A549 (cell line): Measurements from ENCODE around the gene PLAC8L1. TPM values are rescaled to one million over a fixed set of nuclear protein-coding genes. Genes with fewer than 3 reads are reported as not detected.
A peak's percentile ranks its signal among the peaks of the same experiment; 100 is the strongest.

Experiments
- ATAC-seq, 2 experiments: fragments of 200-7000 bp in 1 of 2; fragments of >200 bp in 1 of 2; cut with Nextera tagmentation in 1 of 2; cut with Tn5 transposase in 1 of 2; 3 replicates each; pipeline versions ENCODE4 v1.8.0 to v1.9.1; 2018 to 2020; ENCODE audit warnings: mild to moderate bottlenecking in 1 of 2, moderate library complexity in 1 of 2
- CTCF ChIA-PET: fragments of 300-600 bp; sonication (Branson Sonifier 250); formaldehyde crosslinking; extraction: SDS; loops from one replicate; lab custom pipeline; 2021; ENCODE audit warnings: antibody characterized with exemption, inconsistent platforms; lab: Yijun Ruan, JAX
- POLR2A ChIA-PET: fragments of 350-600 bp; formaldehyde crosslinking; extraction: SDS; loops from one replicate; lab custom pipeline; 2021; ENCODE audit warnings: antibody characterized with exemption, inconsistent platforms; lab: Yijun Ruan, JAX
- DNase-seq, 2 experiments: peaks; one replicate each; pipeline versions ENCODE4 v3.0.0 to v3.0.0-alpha.2; 2011 to 2016; ENCODE audit warnings: low read depth in 1 of 2, low spot score in 1 of 2
- FAIRE-seq: peaks from 2 replicates; lab custom pipeline; 2011; peaks lifted over from hg19 to GRCh38; lab: Jason Lieb, UNC
- H3K27ac ChIP-seq, 2 experiments: fragments of >200 bp; sonication (Bioruptor Twin); formaldehyde crosslinking; 3 replicates each; pipeline ENCODE4 v1.5.1; 2016 to 2017
- H3K4me1 ChIP-seq: fragments of >200 bp; sonication (Bioruptor Twin); formaldehyde crosslinking; 3 replicates; pipeline ENCODE4 v1.6.1; 2016
- H3K4me2 ChIP-seq: fragments of >200 bp; sonication (Bioruptor Twin); formaldehyde crosslinking; 3 replicates; pipeline ENCODE4 v1.6.1; 2016
- H3K4me3 ChIP-seq: fragments of >200 bp; sonication (Bioruptor Twin); formaldehyde crosslinking; 3 replicates; pipeline ENCODE4 v1.5.1; 2016
- H3K9me3 ChIP-seq: fragments of >200 bp; sonication (Bioruptor Twin); formaldehyde crosslinking; 3 replicates; pipeline ENCODE4 v1.6.1; 2016
- CBX2 ChIP-seq: fragments of 200-600 bp; sonication (generic); IDR thresholded peaks from 2 replicates; pipeline ENCODE4 v1.6.1; 2016; ENCODE audit warnings: low read depth, mild to moderate bottlenecking, borderline replicate concordance
- ESRRA ChIP-seq: fragments of 150-350 bp; IDR thresholded peaks from 2 replicates; pipeline ENCODE4 v1.6.1; 2014; ENCODE audit warnings: mild to moderate bottlenecking, low read length, borderline replicate concordance
- FOXS1 ChIP-seq: fragments of 250-450 bp; sonication (Bioruptor Pico); IDR thresholded peaks from 2 replicates; pipeline ENCODE4 v1.5.0; 2020; ENCODE audit warnings: mild to moderate bottlenecking, moderate library complexity
- HOXA7 ChIP-seq: fragments of 250-450 bp; sonication (Bioruptor Pico); IDR thresholded peaks from 2 replicates; pipeline ENCODE4 v1.5.0; 2020; ENCODE audit warnings: mild to moderate bottlenecking, moderate library complexity
- HOXB13 ChIP-seq: fragments of 250-450 bp; sonication (Bioruptor Pico); IDR thresholded peaks from 2 replicates; pipeline ENCODE4 v1.5.0; 2020; ENCODE audit warnings: low read depth, mild to moderate bottlenecking, moderate library complexity
- KDM1A ChIP-seq: fragments of 200-600 bp; sonication (generic); IDR thresholded peaks from 2 replicates; pipeline ENCODE4 v1.6.1; 2016; ENCODE audit warnings: low read depth, mild to moderate bottlenecking
- KDM5A ChIP-seq: fragments of 200-600 bp; sonication (generic); IDR thresholded peaks from 2 replicates; pipeline ENCODE4 v1.6.1; 2016; ENCODE audit warnings: antibody characterized with exemption, mild to moderate bottlenecking
- MYC ChIP-seq: IDR thresholded peaks from 2 replicates; pipeline ENCODE4 v1.6.1; 2012; ENCODE audit warnings: mild to moderate bottlenecking, inconsistent platforms, low read length, improper control_type of control experiment, borderline replicate concordance
- NPAS2 ChIP-seq: fragments of 250-450 bp; sonication (Bioruptor Pico); IDR thresholded peaks from 2 replicates; pipeline ENCODE4 v1.8.0; 2022; ENCODE audit warnings: mild to moderate bottlenecking, moderate library complexity, borderline replicate concordance
- PBX3 ChIP-seq: IDR thresholded peaks from 2 replicates; pipeline ENCODE4 v1.6.1; 2012
- PHF8 ChIP-seq: fragments of 200-600 bp; sonication (generic); IDR thresholded peaks from 2 replicates; pipeline ENCODE4 v1.6.1; 2016; ENCODE audit warnings: low read depth, mild to moderate bottlenecking, antibody characterized with exemption, moderate library complexity, borderline replicate concordance
- RCOR1 ChIP-seq: fragments of 150-350 bp; IDR thresholded peaks from 2 replicates; pipeline ENCODE4 v1.6.1; 2014; ENCODE audit warnings: antibody characterized with exemption, low read length, low read depth
- RFX5 ChIP-seq: fragments of 450-650 bp; IDR thresholded peaks from 2 replicates; pipeline ENCODE4 v1.7.1; 2014; ENCODE audit warnings: antibody characterized with exemption, mild to moderate bottlenecking, moderate library complexity
- SMC3 ChIP-seq: fragments of >200 bp; sonication (Bioruptor Twin); formaldehyde crosslinking; IDR thresholded peaks from 3 replicates; pipeline ENCODE4 v1.6.1; 2018; ENCODE audit warnings: inconsistent platforms
- TP53 ChIP-seq: fragments of 250-450 bp; sonication (Bioruptor Pico); IDR thresholded peaks from 2 replicates; pipeline ENCODE4 v1.5.0; 2021; ENCODE audit warnings: mild to moderate bottlenecking, moderate library complexity
- ZC3H11A ChIP-seq: fragments of 450-650 bp; IDR thresholded peaks from 2 replicates; pipeline ENCODE4 v1.6.1; 2014; ENCODE audit warnings: antibody characterized with exemption, mild to moderate bottlenecking
- ZNF302 ChIP-seq: fragments of 250-450 bp; sonication (Bioruptor Pico); IDR thresholded peaks from 2 replicates; pipeline ENCODE4 v1.9.0; 2021; ENCODE audit warnings: inconsistent platforms, mild to moderate bottlenecking, moderate library complexity
- WGBS: methylation state at CpG from one replicate; pipeline ENCODE4 v1.1.6; 2017; ENCODE audit errors: missing lambda C conversion rate; 5-methylcytosine and 5-hydroxymethylcytosine counted together
- polyA plus RNA-seq, 4 experiments: library from polyadenylated mRNA; depleted of rRNA in 3 of 4; stranded (reverse); fragments of >200 nt; fragmentation: RNase III in 1 of 4; extraction: RNeasy Plus Mini Kit Qiagen cat#74134 plus additional on column Dnase treatment in 1 of 4; gene quantifications; 2 replicates in 3 of 4; 3 replicates in 1 of 4; pipeline ENCODE4 v1.2.3, GENCODE V29; 2011 to 2017
- TF ChIP-seq, protein P1 (sequence below): fragments of 200-600 bp; sonication (generic); IDR thresholded peaks from 2 replicates; pipeline ENCODE4 v1.6.1; 2016; ENCODE audit warnings: antibody characterized with exemption, mild to moderate bottlenecking, moderate library complexity
- TF ChIP-seq, protein P2 (sequence below): fragments of >200 bp; sonication (Bioruptor Twin); formaldehyde crosslinking; IDR thresholded peaks from 3 replicates; pipeline ENCODE4 v1.5.1; 2016

Gene PLAC8L1
- polyA plus RNA-seq, 2 of the 4 experiments (the other 2 are of a cell fraction), result 0.41 to 0.70 TPM

GRCh38 chr5:146116361-146116760 lies 11.0 kb upstream of the PLAC8L1 start:
- DNase-seq (no peak), FAIRE-seq (peak; percentile 83), ATAC-seq (no peak)
- H3K27ac ChIP-seq, result no peak overlapping the region
- POLR2A ChIA-PET, result no interaction called here
- no peak overlapping the region for H3K4me2 ChIP-seq
- WGBS, result 88% methylated on average over 2 of the region's 2 CpGs
- TF ChIP-seq RCOR1 (no peak), HOXA7 (CRISPR knock-in tag) (no peak), CBX2 (no peak), FOXS1 (no peak), SMC3 (no peak), KDM5A (no peak), TP53 (CRISPR knock-in tag) (no peak), NPAS2 (no peak), ZC3H11A (no peak)
- TF ChIP-seq, protein P1, sequence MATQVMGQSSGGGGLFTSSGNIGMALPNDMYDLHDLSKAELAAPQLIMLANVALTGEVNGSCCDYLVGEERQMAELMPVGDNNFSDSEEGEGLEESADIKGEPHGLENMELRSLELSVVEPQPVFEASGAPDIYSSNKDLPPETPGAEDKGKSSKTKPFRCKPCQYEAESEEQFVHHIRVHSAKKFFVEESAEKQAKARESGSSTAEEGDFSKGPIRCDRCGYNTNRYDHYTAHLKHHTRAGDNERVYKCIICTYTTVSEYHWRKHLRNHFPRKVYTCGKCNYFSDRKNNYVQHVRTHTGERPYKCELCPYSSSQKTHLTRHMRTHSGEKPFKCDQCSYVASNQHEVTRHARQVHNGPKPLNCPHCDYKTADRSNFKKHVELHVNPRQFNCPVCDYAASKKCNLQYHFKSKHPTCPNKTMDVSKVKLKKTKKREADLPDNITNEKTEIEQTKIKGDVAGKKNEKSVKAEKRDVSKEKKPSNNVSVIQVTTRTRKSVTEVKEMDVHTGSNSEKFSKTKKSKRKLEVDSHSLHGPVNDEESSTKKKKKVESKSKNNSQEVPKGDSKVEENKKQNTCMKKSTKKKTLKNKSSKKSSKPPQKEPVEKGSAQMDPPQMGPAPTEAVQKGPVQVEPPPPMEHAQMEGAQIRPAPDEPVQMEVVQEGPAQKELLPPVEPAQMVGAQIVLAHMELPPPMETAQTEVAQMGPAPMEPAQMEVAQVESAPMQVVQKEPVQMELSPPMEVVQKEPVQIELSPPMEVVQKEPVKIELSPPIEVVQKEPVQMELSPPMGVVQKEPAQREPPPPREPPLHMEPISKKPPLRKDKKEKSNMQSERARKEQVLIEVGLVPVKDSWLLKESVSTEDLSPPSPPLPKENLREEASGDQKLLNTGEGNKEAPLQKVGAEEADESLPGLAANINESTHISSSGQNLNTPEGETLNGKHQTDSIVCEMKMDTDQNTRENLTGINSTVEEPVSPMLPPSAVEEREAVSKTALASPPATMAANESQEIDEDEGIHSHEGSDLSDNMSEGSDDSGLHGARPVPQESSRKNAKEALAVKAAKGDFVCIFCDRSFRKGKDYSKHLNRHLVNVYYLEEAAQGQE, result no peak
- CTCF ChIA-PET, result interaction anchor here (4.1 kb wide), 1 partner anchor 14 kb away, joined by 16 read pairs; no protein-coding TSS in a partner anchor
- no peaks in the 10 kb centered on the region for H3K4me1 ChIP-seq
- H3K4me3 ChIP-seq, result no peak overlapping the region
- no peaks in the 10 kb centered on the region for H3K9me3 ChIP-seq

DNA sequence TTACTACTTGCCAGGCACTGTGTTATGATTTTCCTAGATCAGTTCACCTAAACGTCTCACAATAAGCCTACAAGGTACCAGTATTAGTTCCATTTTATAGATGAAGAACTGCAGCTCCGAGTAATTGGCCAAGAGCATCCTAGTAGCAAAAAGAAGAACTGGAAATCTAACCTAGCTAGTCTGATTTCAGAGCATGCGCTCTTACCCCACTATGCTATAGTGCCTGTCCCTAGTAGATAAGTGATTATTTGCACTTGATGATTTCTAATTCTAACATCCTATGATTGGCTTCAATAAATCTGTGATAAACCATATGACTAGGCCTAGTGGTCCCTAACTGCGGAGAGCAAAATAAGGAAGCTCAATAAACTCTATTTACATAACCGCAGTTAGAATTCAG lies 7.1 kb upstream of the PLAC8L1 start:
- DNase-seq, result no peak
- no peak overlapping the region for H3K4me3 ChIP-seq
- no peaks in the 10 kb centered on the region for H3K9me3 ChIP-seq
- CTCF ChIA-PET, result interaction anchor here (0.8 to 1.4 kb wide), 4 partner anchors 13 to 1909 kb away, joined by 3 to 6 read pairs (median 3); partner anchors contain the start of gene PRELID2
- no peak for ATAC-seq
- POLR2A ChIA-PET, result no interaction called here
- TF ChIP-seq PBX3, result no peak
- no peak for TF ChIP-seq RCOR1
- no peak for TF ChIP-seq PHF8
- no peak for TF ChIP-seq ESRRA
- TF ChIP-seq CBX2, result no peak
- no peak for TF ChIP-seq MYC
- TF ChIP-seq ZNF302 (CRISPR knock-in tag), result no peak
- TF ChIP-seq KDM1A, result no peak
- no peak for TF ChIP-seq HOXB13
- TF ChIP-seq RFX5, result no peak
- TF ChIP-seq, protein P1, result no peak
- TF ChIP-seq, protein P2, sequence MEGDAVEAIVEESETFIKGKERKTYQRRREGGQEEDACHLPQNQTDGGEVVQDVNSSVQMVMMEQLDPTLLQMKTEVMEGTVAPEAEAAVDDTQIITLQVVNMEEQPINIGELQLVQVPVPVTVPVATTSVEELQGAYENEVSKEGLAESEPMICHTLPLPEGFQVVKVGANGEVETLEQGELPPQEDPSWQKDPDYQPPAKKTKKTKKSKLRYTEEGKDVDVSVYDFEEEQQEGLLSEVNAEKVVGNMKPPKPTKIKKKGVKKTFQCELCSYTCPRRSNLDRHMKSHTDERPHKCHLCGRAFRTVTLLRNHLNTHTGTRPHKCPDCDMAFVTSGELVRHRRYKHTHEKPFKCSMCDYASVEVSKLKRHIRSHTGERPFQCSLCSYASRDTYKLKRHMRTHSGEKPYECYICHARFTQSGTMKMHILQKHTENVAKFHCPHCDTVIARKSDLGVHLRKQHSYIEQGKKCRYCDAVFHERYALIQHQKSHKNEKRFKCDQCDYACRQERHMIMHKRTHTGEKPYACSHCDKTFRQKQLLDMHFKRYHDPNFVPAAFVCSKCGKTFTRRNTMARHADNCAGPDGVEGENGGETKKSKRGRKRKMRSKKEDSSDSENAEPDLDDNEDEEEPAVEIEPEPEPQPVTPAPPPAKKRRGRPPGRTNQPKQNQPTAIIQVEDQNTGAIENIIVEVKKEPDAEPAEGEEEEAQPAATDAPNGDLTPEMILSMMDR, result no peak
- WGBS, result 89% methylated on average over 5 of the region's 5 CpGs
- H3K4me2 ChIP-seq, result no peak overlapping the region
- no peaks in the 10 kb centered on the region for H3K4me1 ChIP-seq
- no peak overlapping the region for H3K27ac ChIP-seq
- FAIRE-seq, result no peak
